Forelimb muscle (tissue), 1 donor: ENCODE measurements around the gene HGD. TPM values are rescaled to one million over a fixed set of nuclear protein-coding genes. Genes with fewer than 3 reads are reported as not detected.
A peak's percentile ranks its signal among the peaks of the same experiment; 100 is the strongest.
"Not testable (repeated sequence)": the region's sequence is repeated elsewhere in the genome, so short reads cannot be mapped to it uniquely, and the experiment has no call there.

ENCODE experiments used
- DNase-seq: peaks from one replicate; pipeline ENCODE4 v3.0.0-alpha.2; 2013; ENCODE audit warnings: low read depth
- polyA plus RNA-seq: library from polyadenylated mRNA; unstranded; fragments of 120-200 nt; gene quantifications from one replicate; pipeline ENCODE4 v1.2.1, GENCODE V29; 2013; ENCODE audit not compliant: insufficient read length

HGD gene
- polyA plus RNA-seq, 1 donor: 0.47 TPM

- DNase-seq: no peak
Measured at GRCh38 chr3:120640231-120640630, 41.8 kb downstream of the HGD start.

DNA sequence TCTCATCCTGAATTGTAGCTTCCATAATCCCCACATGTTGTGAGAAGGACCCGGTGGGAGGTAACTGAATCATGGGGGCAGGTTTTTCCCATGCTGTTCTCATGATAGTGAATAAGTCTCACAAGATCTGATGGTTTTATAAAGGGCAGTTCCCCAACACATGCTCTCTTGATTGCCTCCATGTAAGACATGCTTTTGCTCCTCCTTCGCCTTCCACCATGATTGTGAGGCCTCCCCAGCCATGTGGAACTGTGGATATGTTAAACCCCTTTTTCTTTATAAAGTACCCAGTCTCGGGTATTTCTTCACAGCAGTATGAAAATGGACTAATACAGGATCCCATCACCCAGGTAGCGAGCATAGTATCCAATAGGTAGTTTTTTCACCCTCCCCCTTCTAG is 43.2 kb downstream of the HGD start:
- not testable (repeated sequence) for DNase-seq

DNA sequence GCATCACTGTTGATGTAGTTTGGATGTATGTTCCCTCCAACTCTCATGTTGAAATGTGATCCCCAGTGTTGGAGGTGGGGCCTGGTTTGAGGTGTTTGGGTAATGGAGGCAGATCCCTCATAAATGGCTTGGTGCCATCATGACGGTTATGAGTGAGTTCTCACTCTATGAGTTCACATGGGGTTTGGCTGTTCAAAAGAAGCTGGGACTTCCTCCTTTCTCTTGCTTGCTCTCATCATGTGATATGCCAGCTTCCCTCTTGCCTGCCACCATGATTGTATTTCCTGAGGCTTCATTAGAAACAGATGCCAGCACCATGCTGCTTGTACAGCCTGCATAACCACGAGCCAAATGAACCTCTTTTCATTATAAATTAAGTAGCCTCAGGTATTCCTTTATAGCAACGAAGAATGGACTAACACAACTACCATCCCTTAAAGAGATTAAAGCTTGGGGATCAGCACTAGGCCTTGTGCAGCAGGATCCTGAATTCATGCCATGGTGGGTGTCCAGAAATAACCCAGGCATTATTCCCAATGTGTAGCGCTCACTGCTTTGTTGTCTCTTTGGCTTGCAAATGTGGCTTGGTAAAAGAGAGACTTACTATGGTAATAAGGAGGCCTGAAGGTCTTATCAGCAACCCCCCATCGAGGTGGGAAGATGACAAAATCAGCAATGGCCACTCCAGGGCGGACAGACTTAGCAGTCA is 44.0 kb downstream of the HGD start:
- DNase-seq: no peak

DNA sequence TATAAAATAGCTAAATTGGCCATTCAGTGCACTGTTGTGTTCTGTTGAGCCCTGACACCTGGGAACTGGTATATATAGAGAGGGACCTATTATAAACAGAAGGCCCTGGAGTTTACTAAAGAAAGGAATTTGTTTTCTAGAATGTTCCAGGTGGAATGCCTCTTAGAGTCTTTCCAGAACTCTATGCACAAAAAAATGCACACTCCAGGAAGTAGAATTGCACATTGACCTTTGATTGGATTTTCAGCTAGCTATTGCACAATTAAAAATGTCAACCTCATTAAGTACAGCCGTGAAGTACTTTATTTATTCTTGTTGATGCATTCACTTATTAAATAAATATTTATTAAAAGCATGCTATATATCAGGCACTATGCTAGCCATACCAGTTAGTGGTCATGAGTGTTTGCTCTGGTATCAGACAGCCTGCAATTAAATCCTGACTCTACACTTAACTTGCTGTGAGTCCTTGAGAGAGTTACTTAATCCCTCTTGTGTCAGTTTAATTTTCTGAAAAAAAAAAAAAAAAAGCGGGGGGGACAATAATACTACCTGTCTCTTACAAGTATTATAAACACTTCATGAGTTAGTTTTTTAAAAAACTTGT is 45.1 kb downstream of the HGD start:
- DNase-seq: no peak

- DNase-seq: no peak
Measured at GRCh38 chr3:120634539-120634938, 47.5 kb downstream of the HGD start.

DNA sequence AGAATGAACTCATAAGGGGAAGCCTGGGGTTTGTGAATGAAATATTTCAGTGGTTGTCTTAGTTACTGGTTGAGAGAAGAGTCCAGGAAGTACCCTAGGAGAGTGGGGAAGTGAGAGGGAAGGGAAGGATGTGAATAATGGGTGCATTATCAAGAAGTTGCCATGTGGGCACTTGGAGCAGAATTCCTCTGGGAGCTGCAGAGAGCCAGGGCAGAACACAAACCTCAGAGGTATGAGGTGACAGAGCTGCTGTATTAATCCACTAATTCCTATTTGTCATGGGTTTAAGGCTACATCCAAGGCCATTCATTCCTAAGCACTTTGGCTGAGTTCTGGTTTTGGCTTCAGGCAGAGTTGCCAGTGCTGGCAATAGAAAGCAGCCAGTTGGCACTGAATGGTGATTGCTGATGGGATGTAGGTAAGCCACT is 56.9 kb downstream of the HGD start:
- DNase-seq: no peak

- DNase-seq: no peak
Measured at GRCh38 chr3:120623727-120624093, 58.3 kb downstream of the HGD start.

GRCh38 chr3:120622870-120623726 is 58.9 kb downstream of the HGD start:
- no peak for DNase-seq

GRCh38 chr3:120622457-120622856 is 59.6 kb downstream of the HGD start:
- no peak for DNase-seq

DNA sequence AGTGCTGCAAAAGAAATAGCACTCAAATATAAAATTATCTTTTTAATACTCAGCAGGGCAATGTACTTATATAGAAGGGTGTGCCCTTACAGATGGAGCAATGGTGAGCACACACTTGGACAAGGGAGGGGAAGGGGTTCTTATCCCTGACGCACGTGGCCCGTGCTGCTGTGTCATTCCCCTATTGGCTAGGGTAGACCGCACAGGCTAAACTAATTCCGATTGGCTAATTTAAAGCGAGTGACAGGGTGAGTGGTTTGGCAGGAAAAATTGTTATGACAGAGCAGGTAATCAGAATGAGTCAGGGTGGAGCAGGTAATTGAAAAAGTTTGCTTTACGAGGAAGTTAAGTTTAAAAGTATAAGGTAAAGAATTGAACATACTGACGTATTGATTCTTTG is 65.3 kb downstream of the HGD start:
- DNase-seq: not testable (repeated sequence)

- no peak for DNase-seq
Measured at GRCh38 chr3:120615847-120616609, 66.0 kb downstream of the HGD start.

DNA sequence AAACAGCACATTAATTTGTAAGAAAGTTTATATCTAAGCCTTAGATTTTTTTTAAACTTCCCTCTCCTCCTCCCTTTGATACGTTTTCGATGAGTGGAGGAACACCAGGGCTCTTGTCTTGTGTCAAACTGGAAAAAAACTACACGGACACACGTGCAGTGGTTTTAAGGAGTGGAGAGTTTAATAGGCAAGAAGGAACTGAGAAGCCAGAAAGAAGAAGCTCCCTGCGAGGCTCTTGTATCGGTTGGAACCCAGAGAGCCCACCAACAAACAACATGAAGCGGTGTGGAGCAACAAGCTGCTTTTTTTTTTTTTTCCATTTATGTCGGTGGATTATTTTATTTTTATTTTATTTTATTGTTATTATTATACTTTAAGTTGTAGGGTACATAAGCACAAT is 67.3 kb downstream of the HGD start:
- DNase-seq: no peak

GRCh38 chr3:120608506-120608905 is 73.5 kb downstream of the HGD start:
- no peak for DNase-seq

GRCh38 chr3:120604784-120605183 is 77.3 kb downstream of the HGD start:
- no peak for DNase-seq

GRCh38 chr3:120604382-120604781 is 77.7 kb downstream of the HGD start:
- no peak for DNase-seq

DNA sequence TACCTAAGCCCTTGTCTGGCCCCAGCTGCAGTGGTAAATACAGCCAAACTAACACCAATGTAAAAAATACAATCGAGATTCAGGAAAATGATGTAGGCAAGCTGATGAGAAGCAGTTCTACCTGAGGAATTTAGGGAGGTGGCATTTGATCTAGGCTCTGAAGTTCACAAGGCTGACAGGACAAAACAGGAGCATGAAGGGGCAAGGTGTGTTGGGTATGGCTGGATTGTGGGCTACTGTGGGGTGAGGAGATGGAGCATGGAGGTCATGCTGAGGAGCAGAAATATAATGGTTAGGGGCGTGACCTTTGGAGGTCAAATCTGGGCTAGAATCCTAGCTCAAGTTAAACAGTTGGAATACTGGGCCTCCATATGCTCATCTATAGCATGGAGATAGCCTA is 79.4 kb downstream of the HGD start:
- DNase-seq: no peak

GRCh38 chr3:120601554-120601953 is 80.5 kb downstream of the HGD start:
- no peak for DNase-seq

DNA sequence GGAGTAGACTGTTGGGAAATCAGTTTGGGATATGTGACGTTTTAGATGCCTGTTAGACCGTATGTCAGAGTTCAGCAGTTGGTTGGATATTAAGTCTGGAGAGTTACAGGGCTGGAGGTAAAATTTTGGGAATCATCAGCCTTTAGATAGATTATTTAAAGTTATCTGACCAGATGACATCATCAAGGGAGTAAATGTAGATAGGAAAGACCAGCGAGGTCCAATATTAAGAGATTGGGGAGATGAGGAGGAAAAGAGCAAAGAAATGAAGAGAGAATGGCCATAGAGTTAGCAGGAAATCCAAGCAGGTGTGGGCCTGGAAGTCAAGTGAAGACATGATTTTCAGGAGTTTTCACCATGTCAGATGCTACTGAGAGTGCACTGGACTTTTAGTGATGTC is 82.8 kb downstream of the HGD start:
- no peak for DNase-seq

GRCh38 chr3:120597445-120598049 is 84.5 kb downstream of the HGD start:
- DNase-seq: no peak

DNA sequence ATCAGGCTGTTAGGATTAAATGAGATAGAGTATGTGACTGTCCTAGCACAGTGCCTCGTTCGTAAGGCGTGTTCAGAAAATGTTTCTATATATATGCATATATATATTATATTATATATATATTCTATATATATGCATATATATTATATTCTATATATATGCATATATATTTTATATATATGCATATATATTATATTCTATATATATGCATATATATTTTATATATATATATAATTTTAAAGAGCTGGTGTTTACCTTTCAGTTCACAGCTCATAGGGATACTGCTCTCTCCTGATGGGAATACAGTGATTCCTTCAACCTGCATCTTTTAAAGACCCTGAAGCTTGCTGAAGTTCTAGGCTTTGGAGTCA is 85.2 kb downstream of the HGD start:
- DNase-seq: no peak

- peak; percentile 97 for DNase-seq
Measured at GRCh38 chr3:120596116-120596852, 85.8 kb downstream of the HGD start, which contains the start of gene NDUFB4. NDUFB4 (plus strand) TSS chr3:120596336; CDS start chr3:120596360, 24 bp downstream.
